Urothelium cell line (cell line): ENCODE data around the gene THOC5.
"Not testable (repeated sequence)": the region's sequence is repeated elsewhere in the genome, so short reads cannot be mapped to it uniquely, and the experiment has no call there.

ENCODE experiments used
- DNase-seq: peaks from one replicate; pipeline ENCODE4 v3.0.0; 2011; ENCODE audit warnings: low spot score, mixed read lengths
- FAIRE-seq: peaks from 2 replicates; lab custom pipeline; 2011; peaks lifted over from hg19 to GRCh38; lab: Jason Lieb, UNC

Gene THOC5

GRCh38 chr22:29553351-29554224, at the start of gene THOC5:
Gene THOC5 (minus strand): TSS chr22:29553757. CDS start chr22:29549147, 4,610 bp downstream.
- peak; percentile 78 for FAIRE-seq
- DNase-seq = peak; percentile 99

DNA sequence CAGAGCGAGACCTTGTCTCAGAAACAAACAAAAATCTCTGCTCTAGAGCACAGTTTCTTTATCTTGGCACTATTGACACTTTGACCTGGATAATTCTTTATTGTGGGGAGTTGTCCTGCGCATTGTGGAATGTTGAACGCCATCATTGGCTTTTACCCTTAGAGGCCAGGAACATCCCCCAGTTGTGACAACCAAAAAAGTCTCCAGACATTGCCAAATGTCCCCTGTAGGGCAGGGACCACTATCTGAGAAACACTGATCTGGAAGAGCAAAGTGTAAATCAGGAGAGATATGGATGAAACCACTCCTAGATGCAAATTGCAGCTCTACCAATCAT, 45.1 kb upstream of the THOC5 start:
- DNase-seq (no peak), FAIRE-seq (no peak)

- not testable (repeated sequence) for DNase-seq, FAIRE-seq
Measured at GRCh38 chr22:29597871-29598683, 44.5 kb upstream of the THOC5 start.

DNA sequence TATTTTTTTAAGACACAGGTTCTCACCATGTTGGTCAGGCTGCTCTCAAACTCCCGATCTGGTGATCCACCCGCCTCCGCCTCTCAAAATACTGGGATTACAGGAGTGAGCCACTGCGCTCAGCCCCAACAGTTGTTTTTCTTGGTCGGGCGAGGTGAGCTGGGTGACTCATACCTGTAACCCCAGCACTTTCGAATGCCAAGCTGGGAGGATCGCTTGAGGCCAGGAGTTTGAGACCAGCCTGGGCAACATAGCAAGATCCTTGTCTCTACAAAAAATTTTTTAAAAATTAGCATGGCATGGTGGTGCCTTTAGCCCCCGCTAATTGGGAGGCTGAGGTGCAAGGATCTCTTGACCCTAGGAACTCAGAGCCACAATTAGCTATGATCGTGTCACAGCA, 42.9 kb upstream of the THOC5 start:
- FAIRE-seq = no peak
- no peak for DNase-seq

DNA sequence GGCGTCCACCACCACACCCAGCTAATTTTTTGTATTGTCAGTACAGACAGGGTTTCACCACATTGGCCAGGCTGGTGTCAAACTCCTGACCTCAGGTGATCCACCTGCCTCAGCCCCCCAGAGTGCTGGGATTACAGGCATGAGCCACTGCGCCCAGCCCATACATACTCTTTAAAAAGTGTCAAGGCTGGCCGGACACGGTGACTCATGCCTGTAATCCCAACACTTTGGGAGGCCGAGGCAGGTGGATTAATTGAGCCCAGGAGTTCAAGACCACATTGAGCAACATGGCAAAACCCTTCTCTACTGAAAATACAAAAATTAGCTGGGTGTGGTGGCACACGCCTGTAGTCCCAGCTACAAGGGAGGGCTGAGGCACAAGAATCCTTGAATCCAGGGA, 40.9 kb upstream of the THOC5 start:
- FAIRE-seq, DNase-seq: not testable (repeated sequence)

- DNase-seq = no peak
- FAIRE-seq = no peak
Measured at GRCh38 chr22:29593923-29594322, 40.4 kb upstream of the THOC5 start.

DNA sequence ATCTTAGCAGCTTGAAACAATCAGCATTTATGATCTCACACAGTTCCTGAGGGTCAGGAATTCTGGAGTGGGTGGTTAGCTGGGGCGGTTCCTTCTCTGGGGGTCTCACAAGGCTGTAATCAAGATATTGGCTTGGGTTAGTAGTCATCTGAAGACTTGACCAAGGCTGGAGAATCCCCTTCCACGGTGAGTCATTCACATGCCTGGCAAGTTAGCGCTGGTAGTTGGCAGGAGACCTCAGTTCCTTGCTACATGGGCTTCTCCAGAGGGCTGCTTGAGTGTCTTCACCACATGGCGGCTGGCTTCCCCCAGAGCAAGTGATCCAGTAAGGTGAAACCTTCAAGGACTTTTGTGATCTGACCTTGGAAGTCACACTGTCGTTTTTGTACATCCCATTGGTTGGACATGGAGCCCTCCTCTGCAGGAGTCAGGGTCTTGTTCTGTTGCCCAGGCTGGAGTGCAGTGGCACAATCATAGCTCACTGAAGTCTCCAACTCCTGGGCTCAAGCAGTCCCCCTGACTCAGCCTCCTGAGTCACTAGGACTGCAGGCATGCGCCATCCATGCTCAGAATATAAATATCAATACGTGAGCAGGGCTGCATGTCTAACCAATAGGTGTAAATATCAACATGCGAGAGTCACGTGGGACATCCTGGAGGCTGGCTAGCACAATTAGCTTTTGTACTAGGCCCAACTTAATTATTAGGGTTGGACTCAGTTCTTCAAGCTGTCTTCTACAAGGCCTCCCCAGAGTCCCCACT, 34.6 kb upstream of the THOC5 start:
- peak; percentile 65 for DNase-seq
- peak; percentile 96 for FAIRE-seq

DNA sequence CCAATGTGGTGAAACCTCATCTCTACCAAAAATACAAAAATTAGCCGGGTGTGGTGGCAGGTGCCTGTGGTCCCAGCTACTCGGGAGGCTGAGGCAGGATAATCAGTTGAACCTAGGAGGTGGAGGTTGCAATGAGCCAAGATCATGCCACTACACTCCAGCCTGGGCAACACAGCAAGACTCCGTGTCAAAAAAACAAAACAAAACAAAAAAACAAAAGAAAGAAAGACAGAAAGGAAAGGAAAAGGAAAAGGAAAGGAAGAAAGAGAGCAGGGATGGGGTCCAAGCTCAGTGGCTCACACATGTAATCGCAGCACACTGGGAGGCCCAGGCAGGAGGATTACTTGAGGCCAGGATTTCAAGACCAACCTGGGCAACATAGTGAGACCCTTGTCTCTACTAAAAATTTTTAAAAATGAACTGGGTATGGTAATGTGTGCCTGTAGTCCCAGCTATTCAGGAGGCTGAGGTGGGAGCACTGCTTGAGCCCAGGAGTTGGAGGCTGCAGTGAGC, 32.7 kb upstream of the THOC5 start:
- DNase-seq, FAIRE-seq: not testable (repeated sequence)

DNA sequence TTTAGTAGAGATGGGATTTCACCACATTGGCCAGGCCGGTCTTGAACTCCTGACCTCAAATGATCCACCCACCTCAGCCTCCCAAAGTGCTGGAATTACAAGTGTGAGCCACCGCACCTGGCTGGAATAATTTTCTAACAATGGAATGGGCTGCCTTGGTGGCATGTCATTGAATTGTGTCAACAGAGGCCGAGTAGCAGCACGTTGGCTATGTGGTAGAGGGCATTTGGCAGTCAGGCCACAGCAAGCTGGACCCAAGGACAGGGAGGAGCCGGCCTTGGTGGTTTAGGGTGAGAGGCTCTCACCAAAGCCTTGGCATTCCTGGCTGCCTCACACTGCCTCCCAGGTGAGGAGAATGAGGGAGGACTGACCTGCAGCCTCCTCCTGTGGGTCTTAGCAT, 31.4 kb upstream of the THOC5 start:
- FAIRE-seq (no peak), DNase-seq (no peak)

GRCh38 chr22:29581799-29582198, 28.2 kb upstream of the THOC5 start:
- no peak for FAIRE-seq
- no peak for DNase-seq

- FAIRE-seq = peak; percentile 68
- peak; percentile 21 for DNase-seq
Measured at GRCh38 chr22:29580200-29580810, 26.7 kb upstream of the THOC5 start.

DNA sequence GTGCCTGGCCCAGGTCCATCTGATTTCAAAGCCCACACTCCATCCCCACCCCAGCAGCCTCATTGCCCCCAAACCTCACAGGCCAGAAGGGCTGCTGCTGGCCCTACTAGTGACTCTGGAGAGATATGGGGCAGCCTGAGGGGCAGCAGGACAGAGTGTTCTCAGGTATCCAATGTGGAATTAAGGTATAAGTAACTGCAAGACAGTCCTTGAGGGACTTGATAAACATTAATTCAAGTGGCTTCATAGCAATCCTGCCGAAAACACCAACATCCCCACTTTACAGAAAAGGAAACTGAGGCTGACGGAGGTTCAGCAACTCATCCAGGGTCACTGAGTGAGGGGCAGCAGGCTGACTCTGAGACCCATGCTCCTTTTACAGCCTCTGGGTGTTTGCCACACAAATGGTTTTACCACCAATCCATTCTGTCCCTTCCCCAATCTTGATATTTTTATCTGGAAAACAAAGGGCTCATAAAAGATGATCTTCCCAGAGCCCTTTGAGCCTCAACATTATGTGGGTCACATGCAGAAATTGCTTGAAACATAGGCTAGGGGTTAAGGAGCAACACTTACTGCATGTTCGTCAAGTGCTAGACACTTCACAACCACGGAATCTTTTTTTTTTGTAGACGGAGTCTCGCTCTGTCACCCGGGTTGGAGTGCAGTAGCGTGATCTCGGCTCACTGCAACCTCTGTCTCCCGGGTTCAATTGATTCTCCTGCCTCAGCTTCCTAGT, 25.1 kb upstream of the THOC5 start:
- FAIRE-seq = no peak
- DNase-seq = no peak

DNA sequence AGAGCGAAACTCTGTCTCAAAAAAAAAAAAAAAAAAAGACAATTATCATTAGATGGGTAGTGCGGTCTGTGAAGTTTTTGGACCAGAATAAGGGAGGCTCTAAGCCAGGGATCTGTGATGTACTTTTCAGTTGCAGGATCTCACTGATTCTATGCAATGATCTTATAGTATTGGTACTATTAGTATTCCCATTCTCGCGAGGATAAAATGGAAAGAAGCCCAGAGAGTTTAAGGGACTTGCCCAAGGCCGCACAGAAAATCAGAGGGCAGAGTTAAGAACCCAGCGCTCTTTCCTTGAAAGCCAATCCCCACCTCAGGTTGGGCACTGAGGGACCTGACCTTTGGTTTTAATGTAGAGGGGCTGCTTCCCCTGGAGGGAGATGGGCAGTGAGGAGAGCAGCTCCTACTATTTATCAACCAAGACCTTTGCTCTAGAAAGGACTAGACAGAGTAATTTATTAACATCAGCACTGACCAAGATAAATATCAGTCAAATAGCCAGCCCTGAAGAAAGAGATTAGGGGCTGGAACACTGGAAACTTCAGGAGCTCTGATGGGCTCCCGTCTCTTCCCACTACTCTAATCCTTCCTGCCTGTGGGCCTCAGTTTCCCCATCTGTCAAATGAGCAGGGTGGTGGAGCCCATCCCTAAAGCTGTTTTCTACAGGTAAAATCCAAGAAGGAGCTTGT, 21.3 kb upstream of the THOC5 start:
- FAIRE-seq = no peak
- no peak for DNase-seq

DNA sequence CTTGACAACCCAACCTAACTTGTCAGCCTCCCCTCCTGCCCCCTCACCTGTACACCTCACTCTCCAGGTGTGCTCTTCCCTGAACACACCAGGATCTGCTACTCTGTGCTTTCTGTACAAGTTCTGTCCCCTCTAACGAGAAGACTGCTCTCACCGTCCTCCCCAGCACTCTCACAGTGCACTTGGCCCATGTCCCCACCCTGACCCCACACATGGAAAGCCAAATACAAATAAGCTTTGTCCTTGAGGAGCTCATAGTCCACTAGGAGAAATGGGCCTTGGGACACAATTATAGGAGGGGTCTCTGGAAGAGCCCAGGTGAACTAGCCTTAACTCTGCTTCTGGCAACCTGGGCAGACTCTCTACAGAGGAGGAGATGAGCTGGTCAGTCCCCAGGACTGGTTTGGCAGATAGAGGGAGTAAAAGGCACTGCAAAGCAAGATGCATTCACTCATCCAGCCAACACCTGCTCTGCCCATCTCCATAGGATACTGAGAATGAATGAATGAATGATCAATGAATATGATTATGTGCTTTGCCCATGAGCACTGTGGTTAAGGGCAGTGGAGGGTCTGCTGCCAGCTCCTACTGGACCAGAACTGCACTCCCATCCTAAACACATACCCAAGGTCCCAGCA, 17.5 kb upstream of the THOC5 start:
- DNase-seq = no peak
- peak; percentile 46 for FAIRE-seq

- DNase-seq = no peak
- FAIRE-seq = no peak
Measured at GRCh38 chr22:29570456-29570855, 16.9 kb upstream of the THOC5 start.

GRCh38 chr22:29569011-29569678, 15.6 kb upstream of the THOC5 start:
- no peak for FAIRE-seq

DNA sequence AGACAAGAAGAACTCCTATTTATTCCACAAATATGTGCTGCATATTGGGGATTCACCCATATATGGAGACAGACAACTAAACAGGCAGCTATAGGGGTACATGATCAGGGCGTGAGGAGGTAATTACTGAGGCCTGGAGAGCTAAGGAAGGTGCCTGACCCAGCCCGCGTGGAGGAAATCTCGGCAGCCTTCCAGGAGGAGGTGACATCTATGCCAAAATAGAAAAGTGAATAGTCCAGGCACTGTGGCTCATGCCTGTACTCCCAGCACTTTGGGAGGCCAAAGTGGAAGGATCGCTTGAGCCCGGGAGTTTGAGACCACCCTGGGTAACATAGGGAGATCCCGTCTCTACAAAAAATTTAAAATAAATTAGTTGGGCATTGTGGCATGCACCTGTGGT, 13.8 kb upstream of the THOC5 start:
- no peak for FAIRE-seq
- no peak for DNase-seq

More at GRCh38 chr22:29569011-29569678, 15.6 kb upstream of the THOC5 start:
- no peak for DNase-seq

DNA sequence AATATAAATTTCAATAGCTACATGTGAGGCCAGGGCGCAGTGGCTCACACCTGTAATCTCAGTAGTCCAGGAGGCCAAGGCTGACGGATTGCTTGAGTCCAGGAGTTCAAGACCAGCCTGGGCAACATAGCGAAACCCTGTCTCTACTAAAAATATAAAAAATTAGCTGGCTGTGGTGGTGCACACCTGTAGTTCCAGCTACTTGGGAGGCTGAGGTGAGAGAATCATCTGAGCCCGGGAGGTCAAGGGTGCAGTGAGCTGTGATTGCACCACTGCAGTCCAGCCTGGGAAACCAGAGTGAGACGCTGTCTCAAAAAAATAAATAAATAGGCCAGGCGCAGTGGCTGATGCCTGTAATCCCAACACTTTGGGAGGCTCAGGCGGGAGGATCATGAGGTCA, 13.0 kb upstream of the THOC5 start:
- not testable (repeated sequence) for FAIRE-seq, DNase-seq
